HG03280 (cell line): Measurements from ENCODE around the gene CELF3.
"Not testable (repeated sequence)": the region's sequence is repeated elsewhere in the genome, so short reads cannot be mapped to it uniquely, and the experiment has no call there.

ENCODE experiments used
- ATAC-seq: cut with Tn5 transposase; IDR thresholded peaks from one replicate; pipeline ENCODE4 v1.9.1; 2021; ENCODE audit warnings: mild to moderate bottlenecking, moderate library complexity; ENCODE audit not compliant: unreplicated experiment

CELF3 gene

DNA sequence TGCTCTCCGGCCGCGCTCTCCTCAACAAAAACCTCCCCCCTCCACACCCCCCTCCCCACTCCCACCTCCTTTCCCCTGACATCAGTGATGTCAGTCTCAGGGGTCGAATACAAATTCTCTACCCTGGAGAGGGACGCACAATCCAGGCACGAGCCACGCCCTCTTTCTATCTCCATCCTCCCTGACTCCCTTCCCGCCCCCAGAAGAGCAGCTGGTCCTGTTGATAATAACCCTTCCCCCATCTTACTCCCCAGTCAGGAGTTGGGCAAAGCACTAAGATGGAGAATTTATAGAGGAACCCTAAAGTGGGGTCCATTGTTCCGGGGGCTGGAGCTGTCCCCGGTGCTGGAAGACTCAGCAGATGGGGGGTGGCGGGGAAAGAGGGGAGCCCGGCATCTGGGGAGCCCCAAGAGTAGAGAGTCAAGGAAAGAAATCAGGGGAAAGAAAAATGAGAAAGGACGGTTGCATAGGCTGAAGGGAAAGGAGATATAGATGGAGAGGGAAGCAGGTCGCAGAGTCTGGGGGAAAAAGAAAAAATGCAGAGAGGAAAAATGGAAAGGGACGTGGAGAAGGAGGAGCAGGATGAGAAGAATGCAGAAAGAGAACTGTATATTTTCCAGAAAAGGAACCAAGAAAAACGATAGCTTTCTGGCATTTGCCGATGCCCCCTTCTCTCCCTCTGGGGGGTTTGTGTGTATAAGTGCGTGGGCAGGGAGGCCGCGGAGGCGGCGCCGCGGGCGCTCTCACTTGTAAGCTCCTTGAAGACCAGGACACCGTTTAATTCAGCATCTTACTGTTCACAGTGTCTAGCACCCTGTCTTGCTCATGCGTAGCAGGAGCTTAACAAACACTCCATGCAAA is at the start of gene CELF3:
TSS of gene CELF3 (minus strand) at position 33 of the 861 bp plus-strand sequence. CDS start 783 bp downstream, outside the sequence.
- ATAC-seq, result no peak

DNA sequence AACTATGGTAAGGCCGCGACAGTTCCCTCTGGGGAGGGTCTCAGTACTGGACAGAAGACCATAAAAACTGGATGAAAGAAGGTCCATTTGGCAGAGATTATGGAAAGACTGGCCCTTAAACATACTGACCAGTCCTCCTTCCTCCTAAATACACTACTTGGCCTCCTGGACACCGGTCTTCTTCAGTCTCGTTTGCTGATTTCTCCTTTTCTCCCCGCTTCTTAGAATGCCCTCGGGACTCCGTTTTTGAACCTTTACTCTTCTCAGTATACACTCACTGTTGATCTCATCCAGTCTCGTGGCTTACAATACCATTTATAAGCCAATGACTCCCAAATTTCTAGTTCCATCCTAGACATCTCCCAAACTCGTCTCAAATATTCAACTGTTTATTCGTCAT is 47.4 kb upstream of the CELF3 start:
- ATAC-seq, result no peak

DNA sequence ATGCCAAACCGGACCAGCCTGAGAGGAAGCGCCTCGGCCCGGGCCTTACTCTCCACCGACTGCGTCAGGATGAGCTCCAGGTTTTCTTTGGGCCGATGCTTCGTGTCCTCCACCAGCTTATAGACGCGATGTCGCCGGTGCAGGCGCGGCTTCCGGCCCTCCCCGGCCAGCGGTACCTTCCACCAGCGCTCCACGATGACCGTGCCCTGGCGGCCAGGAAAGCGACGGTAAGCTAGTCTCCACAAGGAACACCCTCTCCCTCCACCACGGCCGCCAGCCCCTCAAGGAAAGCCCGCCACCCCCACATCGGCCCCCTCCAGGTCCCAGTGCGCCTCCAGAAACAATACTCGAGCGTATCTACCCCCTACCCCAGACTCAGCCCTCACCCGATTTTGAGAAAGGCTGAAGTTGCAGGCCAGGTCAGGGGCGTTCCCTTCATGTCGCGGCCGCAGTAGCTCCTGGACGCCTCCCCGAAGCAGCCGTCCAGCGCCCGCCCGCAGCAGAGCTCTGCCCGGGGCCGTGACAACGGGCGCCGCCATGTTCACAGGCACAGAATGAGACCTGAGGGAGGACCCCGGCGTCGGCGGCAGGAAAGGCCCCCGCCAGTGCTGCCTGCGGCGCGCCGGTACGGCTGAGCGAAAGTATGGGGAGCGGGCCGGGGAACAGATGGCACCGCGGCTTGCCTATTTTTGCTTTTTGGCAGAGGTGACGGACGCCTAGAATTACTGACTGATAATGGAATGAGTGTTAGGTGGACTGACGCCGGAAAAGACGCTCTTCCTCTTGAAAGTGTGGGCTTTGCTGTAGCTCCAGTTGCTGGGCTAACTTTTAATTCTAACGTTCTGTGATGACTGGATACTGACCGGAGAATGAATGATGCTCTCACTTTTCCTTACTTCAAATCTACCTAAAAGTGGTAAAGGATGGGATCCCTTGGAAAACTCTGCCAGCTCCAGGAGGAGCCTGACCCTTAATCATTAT is 46.6 kb upstream of the CELF3 start, which contains the start of gene MRPL9:
TSS of gene MRPL9 (minus strand) at position 556 of the 981 bp plus-strand sequence. CDS start at position 539, 17 bp downstream.
- ATAC-seq, result peak; percentile 87

DNA sequence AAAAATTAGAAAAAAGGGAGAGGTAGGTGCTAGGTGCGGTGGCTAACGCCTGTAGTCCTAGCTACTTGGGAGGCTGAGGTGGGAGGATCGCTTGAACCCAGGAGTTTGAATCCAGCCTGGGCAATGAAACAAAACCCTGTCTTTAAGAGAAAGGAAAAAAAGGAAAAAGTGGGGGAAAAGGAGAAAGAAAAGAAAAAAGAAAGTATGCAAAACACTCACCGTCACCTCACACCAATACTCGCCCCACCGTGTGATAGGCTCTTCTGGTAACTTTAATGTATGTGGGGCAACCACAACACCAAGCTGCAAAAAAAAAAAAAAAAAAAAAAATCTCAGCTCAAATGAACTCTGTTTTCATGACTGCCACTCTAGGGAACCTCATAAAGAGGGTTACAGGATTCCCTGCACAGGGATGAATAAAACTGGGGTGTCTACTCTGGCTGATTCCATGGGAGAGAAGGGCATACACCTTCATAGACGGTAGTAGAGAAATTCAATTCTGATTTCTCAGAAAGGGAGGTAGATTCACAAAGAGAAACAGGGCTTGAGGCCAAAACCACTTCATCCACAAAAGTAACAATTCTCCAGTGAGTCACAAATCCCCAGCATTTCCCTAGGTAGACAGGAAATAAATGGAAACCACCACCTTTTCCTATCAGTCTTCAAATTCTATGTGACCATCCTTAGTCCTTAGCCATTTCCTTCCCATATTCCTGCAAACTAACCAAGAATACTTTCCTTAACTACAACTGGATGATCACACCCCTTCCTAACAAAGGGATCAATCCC is 44.2 kb upstream of the CELF3 start:
- ATAC-seq, result no peak

DNA sequence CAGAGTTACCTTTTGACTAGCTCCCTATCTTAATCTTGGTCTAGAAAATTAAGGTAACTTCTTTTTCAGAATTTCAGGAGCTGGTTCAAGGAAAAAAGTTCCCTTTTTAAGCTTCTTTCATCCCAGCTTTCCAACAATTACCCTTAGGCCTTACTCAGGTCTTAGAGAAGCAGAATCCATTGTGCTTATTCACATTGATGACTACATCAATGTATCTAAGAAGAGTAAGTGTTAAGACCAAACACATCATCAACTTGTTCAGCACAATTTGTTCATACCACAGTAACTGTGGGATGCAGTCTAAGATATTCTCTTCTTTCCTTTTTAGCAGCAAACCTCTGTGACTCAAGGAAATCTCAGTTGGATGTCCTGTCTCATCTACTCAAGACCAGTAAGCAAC is 42.6 kb upstream of the CELF3 start:
- ATAC-seq, result no peak

DNA sequence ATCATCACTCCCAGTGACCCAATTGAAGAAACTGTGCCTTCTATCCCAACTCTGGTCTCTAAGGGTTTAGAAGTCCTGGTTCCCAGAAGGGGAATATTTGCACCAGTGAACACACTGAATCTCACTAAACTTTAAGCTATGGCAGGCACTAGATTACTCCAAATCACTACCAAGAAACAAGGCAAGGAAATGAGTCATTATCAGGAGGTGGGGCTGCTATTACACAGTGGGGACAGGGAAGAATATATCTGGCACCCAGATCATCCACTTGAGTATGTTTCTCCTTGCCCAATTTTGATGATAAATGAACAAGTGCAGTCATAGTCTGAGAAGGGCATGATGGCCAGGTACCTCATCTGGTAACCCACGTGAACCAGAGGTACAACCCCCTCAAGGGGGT is 39.7 kb upstream of the CELF3 start:
- ATAC-seq, result no peak

DNA sequence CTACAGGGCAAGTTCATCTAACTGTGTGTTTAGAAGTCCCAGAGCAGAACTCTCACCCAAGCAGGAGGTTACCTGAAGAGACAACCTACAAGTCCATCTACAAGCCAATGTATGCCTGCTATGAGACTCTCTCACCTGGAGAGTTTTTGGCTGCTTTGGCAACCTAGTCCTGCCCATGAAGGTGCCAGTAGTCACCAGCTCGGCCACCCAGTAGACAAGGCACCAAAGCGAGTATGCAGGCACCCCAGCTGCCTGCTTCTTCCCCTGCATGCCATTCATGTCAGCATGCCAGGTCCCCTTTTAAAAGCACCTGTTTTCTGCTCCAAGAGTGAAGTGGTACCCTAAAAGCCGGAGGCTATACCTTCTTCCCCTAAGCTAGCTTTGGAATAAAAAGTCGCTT is 24.9 kb upstream of the CELF3 start:
- ATAC-seq, result no peak

DNA sequence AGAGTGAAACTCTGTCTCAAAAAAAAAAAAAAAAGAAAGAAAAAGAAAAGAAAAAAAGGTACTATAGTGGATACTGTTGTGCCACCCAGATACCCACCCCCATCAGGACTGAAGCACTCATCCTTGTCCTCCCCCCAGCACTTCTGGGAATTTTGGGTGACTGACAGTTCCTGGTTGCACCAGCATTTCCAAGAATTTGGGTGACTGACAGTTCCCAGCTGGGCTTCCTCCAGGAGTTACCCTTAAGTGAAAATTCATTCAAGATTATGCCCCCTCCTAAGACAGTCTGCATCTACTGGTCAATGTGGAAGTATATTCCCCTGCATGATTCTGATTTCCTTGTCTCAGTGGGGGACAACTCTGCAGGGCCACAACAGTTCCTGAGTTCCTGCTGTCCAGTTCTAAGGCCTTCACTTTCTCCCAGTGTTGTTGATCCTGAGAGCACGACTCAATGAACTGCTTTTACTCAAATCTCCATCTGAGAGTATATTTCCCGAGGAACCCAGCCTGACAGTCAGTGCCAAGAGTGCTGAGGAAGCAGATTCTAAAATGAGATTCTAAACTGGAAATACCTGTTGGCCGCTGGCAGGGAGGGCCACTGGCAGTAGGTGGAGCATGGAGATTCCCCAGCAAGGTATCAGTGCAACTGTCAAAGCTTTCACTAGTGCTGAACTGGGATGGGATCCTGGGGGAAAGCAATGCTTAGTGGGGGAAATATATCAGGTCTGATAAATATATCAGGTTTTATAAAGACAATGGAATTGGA is 23.2 kb upstream of the CELF3 start:
- no peak for ATAC-seq

DNA sequence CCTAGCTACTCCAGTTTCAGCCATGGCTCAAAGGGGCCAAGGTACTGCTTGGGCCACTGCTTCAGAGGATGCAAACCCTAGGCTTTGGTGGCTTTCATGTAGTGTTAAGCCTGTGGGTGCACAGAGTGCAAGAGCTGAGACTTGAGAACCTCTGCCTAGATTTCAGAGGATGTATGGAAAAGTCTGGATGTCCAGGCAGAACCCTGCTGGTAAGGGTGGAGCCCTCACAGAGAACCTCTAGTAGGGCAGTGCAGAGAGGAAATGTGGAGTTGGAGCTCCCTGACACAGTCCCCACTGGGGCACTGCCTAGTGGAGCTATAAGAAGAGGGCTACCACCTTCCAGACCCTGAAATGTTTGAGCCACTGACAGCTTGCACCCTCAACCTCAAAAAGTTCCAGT is 20.9 kb upstream of the CELF3 start:
- ATAC-seq, result no peak

DNA sequence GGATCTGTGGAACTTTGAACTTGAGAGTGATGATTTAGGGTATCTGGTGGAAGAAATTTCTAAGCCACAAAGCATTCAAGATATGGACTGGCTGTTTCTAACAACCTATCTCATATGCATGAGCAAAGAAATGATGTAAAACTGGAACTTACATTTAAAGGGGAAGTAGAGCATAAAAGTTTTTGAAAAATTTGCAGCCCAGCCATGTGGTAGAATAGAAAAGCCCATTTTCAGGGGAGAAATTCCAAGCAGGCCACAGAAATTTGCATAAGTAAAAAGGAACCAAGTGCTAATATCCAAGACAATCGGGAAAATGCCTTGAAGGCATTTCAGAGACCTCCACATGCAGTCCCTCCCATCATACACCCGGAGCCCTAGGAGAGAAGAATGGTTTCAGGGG is 20.4 kb upstream of the CELF3 start:
- no peak for ATAC-seq

DNA sequence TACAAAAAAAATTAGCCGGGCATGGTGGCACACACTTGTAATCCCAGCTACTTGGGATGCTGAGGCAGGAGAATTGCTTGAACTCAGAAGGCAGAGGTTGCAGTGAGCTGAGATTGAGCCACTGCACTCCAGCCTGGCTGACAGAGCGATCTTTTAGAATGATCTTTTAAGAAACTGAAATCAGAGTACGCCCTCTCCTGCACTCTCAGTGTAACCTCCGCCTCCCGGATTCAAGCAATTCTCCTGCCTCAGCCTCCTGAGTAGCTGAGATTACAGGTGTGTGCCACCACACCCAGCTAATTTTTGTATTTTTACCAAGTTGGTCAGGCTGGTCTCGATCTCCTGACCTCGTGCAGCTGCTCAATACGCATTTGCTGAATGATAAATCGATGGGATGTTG is 17.4 kb upstream of the CELF3 start:
- not testable (repeated sequence) for ATAC-seq

DNA sequence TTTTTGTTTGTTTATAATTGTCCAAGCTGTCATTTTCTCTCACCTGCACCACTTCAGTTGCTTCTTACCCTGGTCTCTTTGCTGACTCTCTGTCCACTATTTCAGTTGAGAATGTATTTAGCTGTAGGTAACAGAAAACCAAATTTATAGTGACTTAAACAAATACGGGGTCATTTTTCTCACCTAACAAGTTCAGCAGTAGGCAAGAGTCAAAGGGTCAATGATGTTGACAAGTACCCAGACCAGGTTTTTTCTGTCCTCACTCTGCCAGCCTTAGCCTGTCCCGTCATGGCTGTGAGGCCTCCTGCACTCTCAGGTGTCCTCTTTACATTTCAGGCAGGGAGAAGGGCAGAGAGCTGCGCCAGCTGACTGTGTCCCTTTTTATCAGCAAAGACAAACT is 16.5 kb upstream of the CELF3 start:
- no peak for ATAC-seq

DNA sequence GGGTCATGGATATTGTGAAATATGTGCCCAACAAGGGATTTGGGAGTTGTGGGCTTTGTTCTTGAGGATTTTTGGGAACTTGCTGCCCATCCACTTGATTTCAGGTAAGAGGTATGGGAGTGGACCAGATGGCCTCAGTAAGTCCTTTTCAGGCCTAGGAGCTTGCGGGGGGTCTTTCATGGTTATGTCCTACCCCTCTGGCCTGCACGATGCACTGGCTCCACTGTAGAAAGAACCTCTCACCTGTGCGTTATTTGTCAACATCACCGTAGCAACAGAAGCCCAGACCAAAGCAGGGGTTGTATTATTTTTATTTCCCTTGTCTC is 13.3 kb upstream of the CELF3 start:
- ATAC-seq, result no peak

DNA sequence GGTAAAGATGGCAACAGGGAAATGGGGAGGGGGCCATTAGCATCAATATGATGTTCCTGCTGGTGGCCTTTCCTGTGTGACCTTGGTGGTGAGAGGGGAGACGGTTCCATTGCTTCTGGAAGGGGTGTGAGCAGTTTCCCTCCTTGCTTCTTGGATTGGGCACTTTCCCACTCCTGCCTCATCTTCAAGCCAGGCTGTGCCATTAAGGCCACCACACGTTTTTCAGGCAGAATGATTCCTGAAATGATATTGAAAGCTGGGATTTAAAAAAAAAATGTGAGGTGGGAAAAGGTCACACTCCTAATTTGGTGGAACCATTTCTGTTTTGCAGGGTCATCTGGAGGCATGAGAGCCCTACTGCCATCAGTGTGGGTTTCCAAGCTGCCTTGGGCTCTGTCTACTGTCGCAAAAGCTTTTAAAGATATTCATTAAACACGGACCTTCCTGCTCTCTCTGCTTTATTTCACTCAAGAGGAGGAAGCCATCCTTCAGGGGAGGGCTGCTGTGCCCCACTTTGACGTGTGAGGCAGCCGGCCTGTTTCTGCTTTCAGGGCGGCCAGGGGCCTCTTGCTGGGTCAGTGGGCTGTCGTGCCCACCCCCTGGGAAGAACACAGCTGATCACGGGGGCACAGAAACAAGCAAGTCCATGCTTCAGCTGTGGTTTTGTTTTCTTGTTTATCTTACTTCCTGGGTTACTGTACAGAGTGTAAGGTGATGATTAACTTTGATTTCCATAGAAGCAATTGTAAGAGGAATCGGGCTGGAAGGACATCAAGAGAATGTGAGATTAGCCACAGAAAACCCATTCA is 12.8 kb upstream of the CELF3 start:
- no peak for ATAC-seq

DNA sequence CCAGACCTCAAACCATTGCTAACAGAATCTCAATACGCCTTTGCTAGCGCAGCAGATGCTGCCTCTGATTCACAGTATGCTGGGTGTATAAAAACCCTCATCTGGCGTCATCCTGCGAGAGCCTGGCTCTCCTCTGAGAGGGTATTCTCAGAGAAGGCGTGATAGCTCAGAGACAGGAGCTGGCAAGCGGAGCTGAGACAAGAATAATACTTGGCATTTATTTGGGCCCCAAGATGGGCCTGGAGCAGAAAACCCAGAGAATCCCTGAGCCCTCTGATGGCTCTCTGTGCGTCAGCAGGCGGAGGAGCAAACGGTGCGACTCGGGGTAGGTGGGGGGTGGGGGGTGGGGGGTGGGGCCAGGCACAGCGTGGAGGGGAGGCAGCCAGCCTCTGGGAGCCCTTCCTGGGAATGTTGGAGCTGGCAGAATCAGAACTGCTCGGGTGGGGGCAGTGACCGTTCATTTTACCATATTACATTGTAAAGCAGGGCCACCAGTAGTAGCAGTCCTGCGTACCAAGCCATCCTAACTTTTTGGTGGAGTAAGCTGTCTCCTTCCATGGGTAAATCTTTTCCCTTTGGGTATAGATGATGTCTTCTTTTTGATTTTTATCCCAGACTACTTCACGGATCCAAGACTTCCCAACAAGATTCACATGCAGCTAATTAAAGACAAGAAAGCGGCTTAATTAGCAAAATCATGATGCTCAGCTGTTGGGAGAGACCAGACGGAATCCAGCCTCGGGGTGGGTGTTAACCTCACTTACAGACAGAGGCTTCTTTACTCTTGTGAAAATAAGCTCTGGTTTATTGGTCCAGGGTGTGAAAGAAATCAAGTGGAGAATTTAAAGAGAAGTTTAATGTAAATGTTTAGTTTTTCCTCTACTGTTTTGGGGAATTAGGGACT is 11.8 kb upstream of the CELF3 start:
- ATAC-seq, result no peak

DNA sequence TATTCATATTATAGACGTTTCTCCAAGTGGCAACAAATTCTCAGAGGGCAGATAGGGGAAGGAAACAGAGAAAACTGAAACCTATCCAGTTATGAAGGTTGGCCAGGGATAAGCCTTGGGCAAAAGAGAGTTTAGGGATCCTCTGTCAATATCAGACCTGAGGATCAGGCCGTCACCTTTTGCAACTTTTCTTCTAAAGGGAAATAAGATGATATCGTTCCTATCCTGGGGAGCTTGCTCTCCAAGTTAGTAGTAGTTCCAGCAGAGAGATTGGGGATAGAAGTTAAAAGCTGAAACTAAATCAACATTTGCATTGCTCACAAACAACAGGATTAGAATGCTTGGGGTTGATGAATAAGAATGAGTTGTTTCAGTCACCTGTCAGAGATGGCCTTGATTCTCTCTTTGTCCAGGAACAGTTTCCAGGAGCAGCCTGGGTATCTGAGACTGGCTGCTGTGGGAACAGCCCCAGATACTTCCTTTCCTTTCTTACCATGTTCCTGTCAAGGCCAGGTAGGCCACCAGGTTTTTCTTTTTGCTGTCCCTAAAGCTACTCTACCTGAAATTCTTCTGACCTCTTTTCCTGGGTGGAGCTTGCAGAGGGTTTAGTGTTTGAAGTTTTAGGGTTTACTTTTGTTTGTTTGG is 7.2 kb upstream of the CELF3 start:
- no peak for ATAC-seq

DNA sequence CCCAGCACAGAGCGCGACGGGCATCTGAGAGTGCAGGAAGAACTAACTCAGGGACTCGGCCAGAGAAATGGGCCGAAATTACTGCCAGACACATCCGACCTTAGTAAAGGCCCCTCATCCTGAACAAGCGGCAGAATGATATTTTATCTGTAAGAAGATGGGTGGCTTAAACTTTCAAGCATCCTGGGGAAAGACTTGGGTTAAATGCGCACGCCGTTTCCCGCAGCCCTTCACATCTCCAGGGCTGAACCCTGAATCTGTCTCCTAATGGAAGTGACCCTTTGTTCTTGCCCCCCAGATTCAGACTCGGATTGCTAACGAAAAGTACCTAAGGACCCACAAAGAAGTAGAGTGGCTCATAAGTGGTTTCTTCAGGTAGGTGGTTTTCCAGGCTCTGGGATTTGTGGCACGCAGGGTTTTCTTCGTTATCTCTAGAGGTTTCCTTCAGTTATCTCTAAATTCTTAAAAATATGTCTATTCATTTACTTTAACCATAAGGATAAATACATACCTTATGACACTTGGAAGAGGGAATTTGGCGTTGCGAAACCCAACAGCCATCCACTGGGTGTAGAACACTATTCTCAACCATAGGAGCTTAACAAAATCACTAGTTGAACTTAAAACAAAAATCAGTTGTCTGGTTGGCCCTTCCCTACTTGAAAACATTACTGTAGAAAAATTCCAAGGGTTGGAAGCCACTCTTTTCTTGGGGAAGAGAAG is 5.3 kb upstream of the CELF3 start:
- ATAC-seq, result no peak
